GM12878 (cell line): Measurements from ENCODE around the gene DHX32. TPM values are rescaled to one million over a fixed set of nuclear protein-coding genes. Genes with fewer than 3 reads are reported as not detected.

Source experiments
- ESRRA ChIP-seq: IDR thresholded peaks from 2 replicates; pipeline ENCODE4 v1.6.1; 2012; ENCODE audit warnings: mild to moderate bottlenecking, low read length, improper control_type of control experiment
- EZH2 ChIP-seq: IDR thresholded peaks from 2 replicates; pipeline ENCODE4 v1.6.1; 2012; ENCODE audit warnings: low read depth, mild to moderate bottlenecking, control low read depth, inconsistent platforms, low read length, borderline replicate concordance; ENCODE audit not compliant: control insufficient read depth
- IRF4 ChIP-seq: IDR thresholded peaks from 2 replicates; pipeline ENCODE4 v1.6.1; 2011; ENCODE audit warnings: low read depth, low read length
- MLLT1 ChIP-seq: fragments of 450-650 bp; IDR thresholded peaks from 2 replicates; pipeline ENCODE4 v1.6.1; 2016; ENCODE audit warnings: mild to moderate bottlenecking
- NBN ChIP-seq: fragments of 450-650 bp; IDR thresholded peaks from 2 replicates; pipeline ENCODE4 v1.6.1; 2016
- NFIC ChIP-seq: IDR thresholded peaks from 2 replicates; pipeline ENCODE4 v1.6.1; 2012; ENCODE audit warnings: low read depth, mild to moderate bottlenecking, inconsistent platforms, low read length, moderate library complexity
- polyA plus RNA-seq, 11 experiments: library from polyadenylated mRNA; depleted of rRNA in 4 of 11; unstranded in 6 of 11; stranded (reverse) in 5 of 11; fragments of >200 nt; fragmentation: Nextera tagmentation in 4 of 11; fragmentation: Illumina TruSeq in 1 of 11; extraction: Ambion mirVana in 4 of 11; extraction: Trizol in 1 of 11; gene quantifications; 1 replicate in 1 of 11; 2 replicates in 10 of 11; pipeline versions ENCODE4 v1.2.1 to v1.2.3, GENCODE V29; 2011 to 2016; ENCODE audit warnings: inconsistent platforms in 2 of 11, missing spikeins in 2 of 11, low read depth in 1 of 11
- total RNA-seq, 4 experiments: library from RNA; depleted of rRNA in 3 of 4; stranded (reverse); fragments of >200 nt in 3 of 4; fragmentation: Illumina TruSeq in 1 of 4; extraction: Trizol in 1 of 4; gene quantifications; 2 replicates each; pipeline versions ENCODE4 v1.2.1 to v1.2.3, GENCODE V29; 2013 to 2021
- TF ChIP-seq, protein P1 (sequence below): fragments of 450-650 bp; IDR thresholded peaks from 2 replicates; pipeline ENCODE4 v1.6.1; 2017; ENCODE audit warnings: mild to moderate bottlenecking, moderate library complexity

Gene DHX32
- total and polyA plus RNA-seq, 10 of the 15 experiments (the other 5 are each of a cell fraction or from before 2014, with no cell fraction given): 5.4 to 21.0 (median 16.0) TPM

GRCh38 chr10:125799451-125800182, 81.5 kb downstream of the DHX32 start (continued):
- TF ChIP-seq NBN (no peak), EZH2 (no peak), ESRRA (no peak), MLLT1 (no peak), NFIC (no peak), IRF4 (no peak)
- TF ChIP-seq, protein P1, sequence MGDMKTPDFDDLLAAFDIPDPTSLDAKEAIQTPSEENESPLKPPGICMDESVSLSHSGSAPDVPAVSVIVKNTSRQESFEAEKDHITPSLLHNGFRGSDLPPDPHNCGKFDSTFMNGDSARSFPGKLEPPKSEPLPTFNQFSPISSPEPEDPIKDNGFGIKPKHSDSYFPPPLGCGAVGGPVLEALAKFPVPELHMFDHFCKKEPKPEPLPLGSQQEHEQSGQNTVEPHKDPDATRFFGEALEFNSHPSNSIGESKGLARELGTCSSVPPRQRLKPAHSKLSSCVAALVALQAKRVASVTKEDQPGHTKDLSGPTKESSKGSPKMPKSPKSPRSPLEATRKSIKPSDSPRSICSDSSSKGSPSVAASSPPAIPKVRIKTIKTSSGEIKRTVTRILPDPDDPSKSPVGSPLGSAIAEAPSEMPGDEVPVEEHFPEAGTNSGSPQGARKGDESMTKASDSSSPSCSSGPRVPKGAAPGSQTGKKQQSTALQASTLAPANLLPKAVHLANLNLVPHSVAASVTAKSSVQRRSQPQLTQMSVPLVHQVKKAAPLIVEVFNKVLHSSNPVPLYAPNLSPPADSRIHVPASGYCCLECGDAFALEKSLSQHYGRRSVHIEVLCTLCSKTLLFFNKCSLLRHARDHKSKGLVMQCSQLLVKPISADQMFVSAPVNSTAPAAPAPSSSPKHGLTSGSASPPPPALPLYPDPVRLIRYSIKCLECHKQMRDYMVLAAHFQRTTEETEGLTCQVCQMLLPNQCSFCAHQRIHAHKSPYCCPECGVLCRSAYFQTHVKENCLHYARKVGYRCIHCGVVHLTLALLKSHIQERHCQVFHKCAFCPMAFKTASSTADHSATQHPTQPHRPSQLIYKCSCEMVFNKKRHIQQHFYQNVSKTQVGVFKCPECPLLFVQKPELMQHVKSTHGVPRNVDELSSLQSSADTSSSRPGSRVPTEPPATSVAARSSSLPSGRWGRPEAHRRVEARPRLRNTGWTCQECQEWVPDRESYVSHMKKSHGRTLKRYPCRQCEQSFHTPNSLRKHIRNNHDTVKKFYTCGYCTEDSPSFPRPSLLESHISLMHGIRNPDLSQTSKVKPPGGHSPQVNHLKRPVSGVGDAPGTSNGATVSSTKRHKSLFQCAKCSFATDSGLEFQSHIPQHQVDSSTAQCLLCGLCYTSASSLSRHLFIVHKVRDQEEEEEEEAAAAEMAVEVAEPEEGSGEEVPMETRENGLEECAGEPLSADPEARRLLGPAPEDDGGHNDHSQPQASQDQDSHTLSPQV: no peak
